Mesenchymal stem cell (in vitro differentiated cells and primary cell): ENCODE data around the gene ETV6.

ENCODE experiments used
- DNase-seq: peaks from one replicate; pipeline ENCODE4 v3.0.0-alpha.2; 2013
- H2AFZ ChIP-seq: one replicate; pipeline ENCODE4 v1.6.1; 2013; ENCODE audit warnings: low read depth, mild to moderate bottlenecking, control low read depth, inconsistent platforms, low read length, moderate library complexity
- H2AK5ac ChIP-seq: 2 replicates; pipeline ENCODE4 v1.6.1; 2013; ENCODE audit warnings: low read length, moderate library complexity, mild to moderate bottlenecking, inconsistent platforms; ENCODE audit not compliant: severe bottlenecking
- H2BK120ac ChIP-seq: one replicate; pipeline ENCODE4 v1.6.1; 2013; ENCODE audit warnings: low read depth, mild to moderate bottlenecking, inconsistent platforms, low read length, moderate library complexity
- H2BK12ac ChIP-seq, 2 experiments: one replicate each; pipeline ENCODE4 v1.6.1; 2013; ENCODE audit warnings: inconsistent platforms in 2 of 2, low read length in 2 of 2, mild to moderate bottlenecking in 2 of 2, moderate library complexity in 2 of 2, control low read depth in 1 of 2
- H2BK15ac ChIP-seq: one replicate; pipeline ENCODE4 v1.6.1; 2013; ENCODE audit warnings: mild to moderate bottlenecking, low read depth, inconsistent platforms; ENCODE audit not compliant: poor library complexity, severe bottlenecking
- H2BK5ac ChIP-seq: 2 replicates; pipeline ENCODE4 v1.6.1; 2013; ENCODE audit warnings: low read depth, mild to moderate bottlenecking, low read length, control low read depth, inconsistent platforms; ENCODE audit not compliant: poor library complexity, severe bottlenecking
- H3K14ac ChIP-seq, 2 experiments: one replicate each; pipeline ENCODE4 v1.6.1; 2013; ENCODE audit warnings: inconsistent platforms in 2 of 2, low read length in 2 of 2, control low read depth in 1 of 2, mild to moderate bottlenecking in 1 of 2, moderate library complexity in 1 of 2
- H3K18ac ChIP-seq, 2 experiments: one replicate each; pipeline ENCODE4 v1.6.1; 2013; ENCODE audit warnings: inconsistent platforms in 2 of 2, low read length in 2 of 2, control low read depth in 1 of 2, low read depth in 1 of 2, mild to moderate bottlenecking in 1 of 2
- H3K23ac ChIP-seq, 2 experiments: one replicate each; pipeline ENCODE4 v1.6.1; 2013; ENCODE audit warnings: inconsistent platforms in 2 of 2, low read length in 2 of 2, mild to moderate bottlenecking in 2 of 2, moderate library complexity in 2 of 2, control low read depth in 1 of 2
- H3K27ac ChIP-seq: 2 replicates; pipeline ENCODE4 v1.5.1; 2013; ENCODE audit warnings: mild to moderate bottlenecking, moderate library complexity, low read length, control low read depth, inconsistent platforms; ENCODE audit not compliant: poor library complexity, severe bottlenecking
- H3K27me3 ChIP-seq, 2 experiments: 2 replicates each; pipeline versions ENCODE4 v1.6.1 to v1.7.0; 2013; ENCODE audit warnings: low read length in 2 of 2, mild to moderate bottlenecking in 2 of 2, moderate library complexity in 2 of 2, control low read depth in 1 of 2, inconsistent platforms in 1 of 2; ENCODE audit not compliant: control insufficient read depth in 1 of 2, insufficient read depth in 1 of 2
- H3K36me3 ChIP-seq, 2 experiments: 2 replicates each; pipeline versions ENCODE4 v1.6.1 to v1.7.0; 2013; ENCODE audit warnings: low read length in 2 of 2, control low read depth in 1 of 2, inconsistent platforms in 1 of 2, low read depth in 1 of 2, mild to moderate bottlenecking in 1 of 2; ENCODE audit not compliant: insufficient read depth in 2 of 2, control insufficient read depth in 1 of 2
- H3K4ac ChIP-seq, 2 experiments: one replicate each; pipeline ENCODE4 v1.6.1; 2013; ENCODE audit warnings: inconsistent platforms in 2 of 2, low read length in 2 of 2, mild to moderate bottlenecking in 2 of 2, moderate library complexity in 2 of 2, control low read depth in 1 of 2, low read depth in 1 of 2
- H3K4me1 ChIP-seq: 2 replicates; pipeline ENCODE4 v1.6.1; 2013; ENCODE audit warnings: low read depth, low read length, control low read depth; ENCODE audit not compliant: control insufficient read depth, insufficient read depth
- H3K4me2 ChIP-seq: 2 replicates; pipeline ENCODE4 v1.6.1; 2013; ENCODE audit warnings: low read length, mild to moderate bottlenecking, inconsistent platforms; ENCODE audit not compliant: poor library complexity, severe bottlenecking
- H3K4me3 ChIP-seq, 2 experiments: 2 replicates each; pipeline versions ENCODE4 v1.5.1 to v1.7.0; 2013; ENCODE audit warnings: low read length in 2 of 2, mild to moderate bottlenecking in 2 of 2, control low read depth in 1 of 2, low read depth in 1 of 2; ENCODE audit not compliant: insufficient read depth in 1 of 2
- H3K79me1 ChIP-seq: replicated peaks from 2 replicates; pipeline ENCODE4 v1.6.1; 2013; ENCODE audit warnings: mild to moderate bottlenecking, control low read depth, low read length, inconsistent platforms; ENCODE audit not compliant: poor library complexity, severe bottlenecking
- H3K9ac ChIP-seq: 2 replicates; pipeline ENCODE4 v1.7.0; 2013; ENCODE audit warnings: mild to moderate bottlenecking, low read length, moderate library complexity
- H3K9me3 ChIP-seq: 2 replicates; pipeline ENCODE4 v1.7.0; 2013; ENCODE audit warnings: mild to moderate bottlenecking, low read length; ENCODE audit not compliant: control insufficient read depth
- H4K8ac ChIP-seq: one replicate; pipeline ENCODE4 v1.6.1; 2013; ENCODE audit warnings: inconsistent platforms, mild to moderate bottlenecking, low read length, moderate library complexity
- H4K91ac ChIP-seq: one replicate; pipeline ENCODE4 v1.6.1; 2013; ENCODE audit warnings: mild to moderate bottlenecking, low read length, inconsistent platforms
- WGBS: methylation state at CpG from one replicate; pipeline ENCODE4 v1.1.7; 2013; ENCODE audit warnings: mixed read lengths; 5-methylcytosine and 5-hydroxymethylcytosine counted together

The ETV6 gene

DNA sequence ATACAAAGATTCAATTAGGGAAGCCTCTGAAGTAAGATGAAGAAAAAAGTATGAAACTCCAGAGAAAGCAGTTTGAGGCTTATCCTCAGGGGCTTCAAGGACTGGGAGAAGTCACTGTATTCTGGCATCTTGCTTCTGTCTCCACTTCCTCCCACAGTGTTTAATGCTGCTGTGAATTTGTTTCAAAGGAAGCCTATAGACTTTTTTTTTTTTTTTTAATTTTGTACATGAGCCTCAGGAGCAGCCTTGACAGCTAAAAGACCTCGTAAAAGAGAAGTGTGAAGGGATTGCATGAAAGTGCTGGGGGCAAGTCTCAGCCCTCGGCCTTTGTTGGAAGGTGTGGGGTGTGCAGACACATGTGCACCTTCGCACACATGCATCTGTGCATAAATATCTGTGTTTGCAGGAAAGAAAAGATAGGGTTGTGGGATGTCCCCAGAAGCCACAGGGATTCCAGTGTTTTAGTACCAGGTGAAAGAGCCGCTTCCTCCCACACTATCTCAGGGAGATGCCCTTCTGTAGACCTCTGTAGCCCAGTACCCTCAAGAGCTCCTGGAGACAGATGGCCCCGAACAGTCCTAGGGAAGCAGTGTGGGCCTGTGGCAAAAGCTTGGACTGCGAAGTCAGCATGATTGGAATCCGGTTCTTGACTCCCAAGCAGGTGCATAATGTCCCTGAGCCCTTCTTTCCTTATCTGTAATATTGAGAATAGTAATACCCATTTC is 227.8 kb downstream of the ETV6 start:
- Histone ChIP-seq H2BK120ac (no peak overlapping the region), H3K14ac (no peak overlapping the region), H3K9ac (no peak overlapping the region), H3K4me2 (no peak overlapping the region), H3K4me3 (no peak overlapping the region), H2AK5ac (peak overlapping the region; percentile 23), H3K9me3 (no peaks in the 10 kb centered on the region), H3K4me1 (peaks cover 17% of the 10 kb centered on the region), H3K23ac (no peak overlapping the region), H3K27me3 (no peaks in the 10 kb centered on the region), H3K4ac (peak overlapping the region in 1 of 2 experiments; percentile 16), H4K8ac (no peak overlapping the region), H2BK12ac (no peak overlapping the region), H2BK5ac (no peak overlapping the region), H3K27ac (peak overlapping the region; percentile 91), H3K36me3 (peaks cover 0 to 10% of the 10 kb centered on the region in 2 experiments), H4K91ac (no peak overlapping the region), H2BK15ac (no peak overlapping the region), H3K79me1 (peaks cover 16% of the 10 kb centered on the region), H3K18ac (peak overlapping the region in 1 of 2 experiments; percentile 7), H2AFZ (no peak overlapping the region)
- 95% methylated on average over 6 of the region's 7 CpGs for WGBS
- DNase-seq: no peak

DNA sequence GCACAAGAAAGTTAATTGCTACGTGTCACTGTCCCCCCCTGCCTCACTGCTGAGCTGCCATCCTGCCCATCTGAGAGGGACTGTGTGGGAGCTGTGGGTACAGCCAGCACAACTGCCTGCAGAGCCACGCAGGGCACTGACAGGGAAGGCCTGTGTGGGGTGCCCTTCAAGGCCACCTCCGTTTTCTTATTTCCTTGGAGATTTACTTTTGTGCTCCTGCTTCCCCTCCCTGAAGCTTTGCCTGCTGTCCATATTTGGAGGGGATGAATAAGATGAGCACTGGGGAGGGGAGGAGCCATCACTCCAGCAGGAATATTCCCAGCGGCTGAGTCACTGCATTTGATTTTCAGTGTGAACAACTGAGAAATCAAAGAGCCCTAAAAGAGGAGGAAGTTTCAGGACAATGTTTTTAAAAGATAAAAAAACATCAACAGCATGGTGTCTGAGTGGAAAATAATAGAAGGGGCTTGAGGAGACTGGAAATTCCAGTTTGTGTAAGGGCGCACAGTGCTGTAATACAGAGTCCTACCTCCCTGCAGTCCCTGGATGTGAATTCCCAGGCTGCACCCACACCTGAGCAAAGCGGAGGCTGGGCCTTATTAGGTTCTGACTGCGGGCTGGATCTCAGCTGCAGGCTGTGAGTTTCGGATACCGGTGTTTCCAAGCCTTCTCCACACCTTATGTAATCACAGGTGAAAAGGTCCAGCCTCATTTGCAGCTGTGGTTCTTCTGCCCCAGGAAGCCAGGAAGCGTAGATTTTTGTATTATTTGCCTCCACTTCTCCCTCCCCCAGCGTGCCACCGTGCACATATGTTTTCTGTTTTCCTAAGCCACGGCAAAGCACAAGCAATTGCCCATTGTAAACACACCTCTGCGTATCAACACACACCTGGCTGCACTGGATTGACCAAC is 228.7 kb downstream of the ETV6 start:
- 76% methylated on average over 11 of the region's 14 CpGs for WGBS
- Histone ChIP-seq H2BK120ac (no peak overlapping the region), H3K9ac (peak overlapping the region; percentile 26), H3K23ac (no peak overlapping the region), H2BK5ac (peak overlapping the region; percentile 39), H3K14ac (no peak overlapping the region), H3K36me3 (peaks cover 0 to 5% of the 10 kb centered on the region in 2 experiments), H3K4me3 (no peak overlapping the region), H2AFZ (no peak overlapping the region), H3K4ac (peak overlapping the region in 1 of 2 experiments; percentile 16), H3K4me1 (peaks cover 21% of the 10 kb centered on the region), H3K79me1 (peaks cover 15% of the 10 kb centered on the region), H3K4me2 (peak overlapping the region; percentile 15), H3K9me3 (no peaks in the 10 kb centered on the region), H3K27me3 (no peaks in the 10 kb centered on the region), H4K8ac (peak overlapping the region; percentile 8), H4K91ac (no peak overlapping the region), H2BK12ac (peak overlapping the region; percentile 86 to 89), H3K18ac (peak overlapping the region; percentile 37 to 57), H3K27ac (peak overlapping the region; percentile 91), H2BK15ac (peak overlapping the region; percentile 21), H2AK5ac (peak overlapping the region; percentile 71)
- peak; percentile 79 for DNase-seq

DNA sequence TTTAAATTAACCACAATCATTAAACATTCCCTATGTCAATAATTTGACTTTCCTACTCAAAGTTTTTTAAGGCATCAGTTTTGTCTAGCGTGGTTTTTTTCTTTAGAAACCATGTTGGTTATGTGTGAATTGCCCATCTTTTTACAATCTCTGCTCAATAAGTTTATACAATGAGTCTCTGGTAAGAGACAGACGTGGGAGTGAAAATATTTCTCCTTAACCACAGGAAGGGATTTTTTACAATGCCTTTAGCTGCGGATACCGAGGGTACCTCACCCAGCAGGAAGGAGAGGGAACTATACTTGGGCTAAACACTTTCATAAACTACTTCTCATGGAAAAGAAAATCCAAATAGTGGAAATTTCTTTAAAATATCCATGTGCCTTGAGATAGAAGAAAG is 229.8 kb downstream of the ETV6 start:
- Histone ChIP-seq H3K36me3 (peaks cover under 1 to 5% of the 10 kb centered on the region in 2 experiments), H3K23ac (no peak overlapping the region), H4K8ac (no peak overlapping the region), H3K27me3 (no peaks in the 10 kb centered on the region), H2BK15ac (no peak overlapping the region), H3K9me3 (no peaks in the 10 kb centered on the region), H3K4me2 (no peak overlapping the region), H2BK120ac (no peak overlapping the region), H2AFZ (no peak overlapping the region), H3K14ac (no peak overlapping the region), H3K4ac (no peak overlapping the region), H3K4me1 (peaks cover 21% of the 10 kb centered on the region), H3K79me1 (peaks cover 18% of the 10 kb centered on the region), H2BK5ac (no peak overlapping the region), H2BK12ac (no peak overlapping the region), H3K4me3 (no peak overlapping the region), H4K91ac (no peak overlapping the region), H3K27ac (peak overlapping the region; percentile 91), H3K18ac (no peak overlapping the region), H2AK5ac (no peak overlapping the region), H3K9ac (no peak overlapping the region)
- DNase-seq: peak; percentile 38
- WGBS: no CpG with 5 or more reads among the region's 4 CpGs

DNA sequence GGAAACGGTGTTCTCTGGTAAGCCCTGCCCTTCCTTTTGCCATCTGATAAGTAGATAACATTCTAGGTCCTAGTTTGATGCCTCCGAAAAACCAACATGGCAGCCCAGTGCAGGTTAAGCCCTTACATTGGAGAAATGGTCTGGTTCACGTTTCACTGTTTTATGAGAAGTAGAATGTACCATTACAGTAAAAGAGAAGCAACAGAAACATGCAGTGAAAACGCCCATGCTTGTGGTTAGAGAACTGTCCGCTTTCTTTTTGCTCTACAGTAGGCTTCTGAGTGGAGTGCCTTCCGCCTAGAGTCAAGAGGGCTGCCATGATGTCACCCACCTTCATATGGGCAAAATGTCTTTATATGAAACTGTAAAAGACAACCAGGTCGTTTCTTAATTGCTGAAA is 230.9 kb downstream of the ETV6 start:
- WGBS: 98% methylated on average over 6 of the region's 7 CpGs
- Histone ChIP-seq H2AFZ (no peak overlapping the region), H3K4me1 (peaks cover 23% of the 10 kb centered on the region), H3K14ac (no peak overlapping the region), H2BK15ac (no peak overlapping the region), H4K91ac (no peak overlapping the region), H3K27ac (no peak overlapping the region), H3K4ac (no peak overlapping the region), H2BK12ac (no peak overlapping the region), H2AK5ac (peak overlapping the region; percentile 33), H2BK120ac (no peak overlapping the region), H3K9ac (no peak overlapping the region), H3K79me1 (peaks cover 17% of the 10 kb centered on the region), H3K36me3 (peaks cover 5% of the 10 kb centered on the region in 2 experiments), H3K4me2 (no peak overlapping the region), H3K27me3 (no peaks in the 10 kb centered on the region), H4K8ac (no peak overlapping the region), H2BK5ac (no peak overlapping the region), H3K4me3 (no peak overlapping the region), H3K18ac (no peak overlapping the region), H3K9me3 (no peaks in the 10 kb centered on the region), H3K23ac (no peak overlapping the region)
- DNase-seq: no peak
